BE2C (cell line): ENCODE results near the gene NDFIP2.

Experiments
- DNase-seq: peaks from one replicate; pipeline ENCODE4 v3.0.0-alpha.2; 2020
- H3K27me3 ChIP-seq: fragments of 250-450 bp; sonication (Bioruptor Pico); 2 replicates; pipeline ENCODE4 v1.5.1; 2020; ENCODE audit warnings: mild to moderate bottlenecking
- H3K36me3 ChIP-seq: fragments of 250-450 bp; sonication (Bioruptor Pico); 2 replicates; pipeline ENCODE4 v1.5.1; 2020; ENCODE audit warnings: mild to moderate bottlenecking
- H3K4me1 ChIP-seq: fragments of 250-450 bp; sonication (Bioruptor Pico); 2 replicates; pipeline ENCODE4 v1.5.1; 2020
- H3K4me3 ChIP-seq: 2 replicates; pipeline ENCODE4 v1.5.1; 2011; ENCODE audit warnings: low read depth, low read length
- H3K9me3 ChIP-seq: fragments of 250-450 bp; sonication (Bioruptor Pico); 2 replicates; pipeline ENCODE4 v1.5.1; 2020
- TF ChIP-seq, protein P1 (sequence below): IDR thresholded peaks from 2 replicates; pipeline ENCODE4 v1.5.1; 2012; ENCODE audit warnings: mild to moderate bottlenecking, low read depth, low read length

NDFIP2 gene

DNA sequence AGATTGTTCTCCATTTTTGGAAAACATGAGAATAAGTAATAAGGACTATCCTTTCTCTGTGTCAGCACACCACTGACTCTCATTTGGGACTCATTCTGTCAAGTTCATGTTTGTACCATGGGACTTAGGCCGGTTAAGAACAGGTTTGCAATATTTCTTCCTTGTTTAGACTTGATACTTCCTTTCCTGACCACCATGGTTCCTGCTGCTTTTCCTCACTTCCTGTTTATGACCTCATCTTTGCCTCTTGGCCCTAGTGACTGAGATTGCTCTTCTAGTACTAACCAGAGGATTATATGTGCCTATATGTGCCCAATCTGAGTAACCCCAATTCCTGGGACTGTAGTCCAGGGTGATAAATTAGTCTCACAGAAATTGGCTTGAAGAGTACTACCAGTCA is 32.5 kb upstream of the NDFIP2 start:
- Histone ChIP-seq H3K36me3 (no peaks in the 10 kb centered on the region), H3K9me3 (no peaks in the 10 kb centered on the region), H3K4me3 (no peak overlapping the region), H3K4me1 (peaks cover 5% of the 10 kb centered on the region), H3K27me3 (no peaks in the 10 kb centered on the region)
- TF ChIP-seq, protein P1, sequence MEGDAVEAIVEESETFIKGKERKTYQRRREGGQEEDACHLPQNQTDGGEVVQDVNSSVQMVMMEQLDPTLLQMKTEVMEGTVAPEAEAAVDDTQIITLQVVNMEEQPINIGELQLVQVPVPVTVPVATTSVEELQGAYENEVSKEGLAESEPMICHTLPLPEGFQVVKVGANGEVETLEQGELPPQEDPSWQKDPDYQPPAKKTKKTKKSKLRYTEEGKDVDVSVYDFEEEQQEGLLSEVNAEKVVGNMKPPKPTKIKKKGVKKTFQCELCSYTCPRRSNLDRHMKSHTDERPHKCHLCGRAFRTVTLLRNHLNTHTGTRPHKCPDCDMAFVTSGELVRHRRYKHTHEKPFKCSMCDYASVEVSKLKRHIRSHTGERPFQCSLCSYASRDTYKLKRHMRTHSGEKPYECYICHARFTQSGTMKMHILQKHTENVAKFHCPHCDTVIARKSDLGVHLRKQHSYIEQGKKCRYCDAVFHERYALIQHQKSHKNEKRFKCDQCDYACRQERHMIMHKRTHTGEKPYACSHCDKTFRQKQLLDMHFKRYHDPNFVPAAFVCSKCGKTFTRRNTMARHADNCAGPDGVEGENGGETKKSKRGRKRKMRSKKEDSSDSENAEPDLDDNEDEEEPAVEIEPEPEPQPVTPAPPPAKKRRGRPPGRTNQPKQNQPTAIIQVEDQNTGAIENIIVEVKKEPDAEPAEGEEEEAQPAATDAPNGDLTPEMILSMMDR, result no peak
- no peak for DNase-seq

- no peak for DNase-seq
- Histone ChIP-seq H3K4me3 (no peak overlapping the region), H3K4me1 (peaks cover 5% of the 10 kb centered on the region), H3K9me3 (no peaks in the 10 kb centered on the region), H3K36me3 (no peaks in the 10 kb centered on the region), H3K27me3 (no peaks in the 10 kb centered on the region)
- TF ChIP-seq, protein P1, result no peak
These were observed 30.8 kb upstream of the NDFIP2 start for GRCh38 chr13:79450110-79450509.

GRCh38 chr13:79451500-79451962 is 29.4 kb upstream of the NDFIP2 start:
- TF ChIP-seq, protein P1, result no peak
- no peak overlapping the region for H3K4me3 ChIP-seq
- DNase-seq, result peak; percentile 54
- H3K9me3 ChIP-seq, result no peaks in the 10 kb centered on the region
- H3K4me1 ChIP-seq, result peaks cover 5% of the 10 kb centered on the region
- H3K27me3 ChIP-seq, result no peaks in the 10 kb centered on the region
- H3K36me3 ChIP-seq, result no peaks in the 10 kb centered on the region

DNA sequence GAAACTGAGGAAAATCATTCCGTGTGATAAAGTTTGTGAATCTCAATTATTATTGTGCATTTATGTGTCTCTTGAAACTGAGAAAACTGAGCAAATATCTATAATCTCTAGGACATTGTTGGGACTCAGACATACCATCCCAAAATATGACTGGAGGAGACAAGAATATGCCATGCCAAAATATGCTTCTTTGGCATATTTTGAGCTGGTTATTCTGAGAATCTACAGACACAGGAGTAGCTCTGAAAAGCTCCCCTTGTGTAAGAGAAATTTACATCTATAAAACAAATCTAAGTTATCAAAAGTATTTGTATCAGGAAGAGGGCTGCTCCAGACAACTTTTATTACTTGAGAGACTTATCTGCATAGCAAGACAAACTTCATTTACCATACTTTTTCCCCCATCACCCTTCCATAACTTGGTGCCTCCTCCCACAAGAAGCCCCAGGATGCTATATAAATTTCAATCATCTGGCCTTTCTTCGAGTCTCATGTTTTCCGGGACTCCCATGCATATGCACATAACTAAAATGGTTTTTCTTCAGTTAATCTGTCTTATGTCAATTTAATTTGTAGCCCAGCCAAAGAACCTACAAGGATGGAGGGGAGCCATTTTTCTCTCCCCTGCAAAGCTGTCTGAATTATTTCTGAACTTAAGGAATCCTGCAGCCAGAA is 28.6 kb upstream of the NDFIP2 start:
- no peak overlapping the region for H3K4me3 ChIP-seq
- H3K9me3 ChIP-seq, result no peaks in the 10 kb centered on the region
- TF ChIP-seq, protein P1, result no peak
- peaks cover 5% of the 10 kb centered on the region for H3K4me1 ChIP-seq
- no peaks in the 10 kb centered on the region for H3K36me3 ChIP-seq
- H3K27me3 ChIP-seq, result no peaks in the 10 kb centered on the region
- no peak for DNase-seq

DNA sequence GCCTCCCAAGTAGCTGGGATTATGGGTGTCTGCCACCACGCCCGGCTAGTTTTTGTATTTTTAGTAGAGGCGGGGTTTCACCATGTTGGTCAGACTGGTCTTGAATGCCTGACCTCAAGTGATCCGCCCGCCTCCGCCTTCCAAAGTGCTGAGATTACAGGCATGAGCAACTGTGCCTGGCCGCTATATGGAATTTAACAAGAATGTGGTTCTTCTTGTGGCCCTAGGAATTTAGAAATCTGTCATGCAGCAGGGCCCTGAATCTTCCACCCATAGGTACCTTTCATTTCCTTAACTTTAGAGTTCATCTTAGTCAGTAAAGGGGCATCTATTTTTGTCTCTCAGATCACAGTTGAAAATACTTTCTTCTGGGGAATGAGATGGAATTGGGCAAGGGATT is 25.6 kb upstream of the NDFIP2 start:
- DNase-seq, result no peak
- H3K4me1 ChIP-seq, result peaks cover 5% of the 10 kb centered on the region
- H3K4me3 ChIP-seq, result no peak overlapping the region
- no peaks in the 10 kb centered on the region for H3K36me3 ChIP-seq
- H3K27me3 ChIP-seq, result no peaks in the 10 kb centered on the region
- TF ChIP-seq, protein P1, result no peak
- H3K9me3 ChIP-seq, result no peaks in the 10 kb centered on the region

GRCh38 chr13:79456051-79456450 is 24.9 kb upstream of the NDFIP2 start:
- H3K4me3 ChIP-seq, result no peak overlapping the region
- peaks cover 5% of the 10 kb centered on the region for H3K4me1 ChIP-seq
- TF ChIP-seq, protein P1, result no peak
- no peak for DNase-seq
- no peaks in the 10 kb centered on the region for H3K27me3 ChIP-seq
- H3K9me3 ChIP-seq, result no peaks in the 10 kb centered on the region
- no peaks in the 10 kb centered on the region for H3K36me3 ChIP-seq
